Endometrium (tissue), 2 donors: ENCODE measurements around the gene PRKD2.
"Not testable (repeated sequence)": the region's sequence is repeated elsewhere in the genome, so short reads cannot be mapped to it uniquely, and the experiment has no call there.

Experiments
- FAIRE-seq: peaks from 2 replicates; lab custom pipeline; 2012; peaks lifted over from hg19 to GRCh38; lab: Jason Lieb, UNC
- donor health status: control.
- donor health status: control.

Gene PRKD2

GRCh38 chr19:46631481-46631880 is 85.4 kb downstream of the PRKD2 start:
- FAIRE-seq: no peak

- FAIRE-seq: no peak
Measured at GRCh38 chr19:46630586-46631205, 86.2 kb downstream of the PRKD2 start.

DNA sequence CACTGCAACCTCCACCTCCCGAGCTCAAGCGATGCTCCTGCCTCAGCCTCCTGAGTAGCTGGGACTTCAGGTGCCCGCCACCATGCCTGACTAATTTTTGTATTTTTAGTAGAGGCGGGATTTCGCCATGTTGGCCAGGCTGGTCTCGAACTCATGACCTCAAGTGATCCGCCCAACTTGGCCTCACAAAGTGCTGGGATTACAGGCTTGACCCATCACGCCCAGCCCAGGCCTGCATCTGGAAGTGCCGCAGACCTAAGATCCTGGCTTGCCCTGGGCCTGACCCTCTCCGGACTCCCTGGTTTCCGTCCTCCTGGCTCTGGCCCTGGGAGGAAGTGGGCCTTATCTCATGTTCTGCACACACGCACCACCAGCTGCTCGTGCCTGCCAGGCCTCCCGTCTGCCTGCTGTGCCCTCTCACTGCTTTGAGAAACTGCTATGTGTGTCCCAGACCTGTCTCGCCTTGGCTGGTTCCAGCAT is 87.3 kb downstream of the PRKD2 start:
- no peak for FAIRE-seq

DNA sequence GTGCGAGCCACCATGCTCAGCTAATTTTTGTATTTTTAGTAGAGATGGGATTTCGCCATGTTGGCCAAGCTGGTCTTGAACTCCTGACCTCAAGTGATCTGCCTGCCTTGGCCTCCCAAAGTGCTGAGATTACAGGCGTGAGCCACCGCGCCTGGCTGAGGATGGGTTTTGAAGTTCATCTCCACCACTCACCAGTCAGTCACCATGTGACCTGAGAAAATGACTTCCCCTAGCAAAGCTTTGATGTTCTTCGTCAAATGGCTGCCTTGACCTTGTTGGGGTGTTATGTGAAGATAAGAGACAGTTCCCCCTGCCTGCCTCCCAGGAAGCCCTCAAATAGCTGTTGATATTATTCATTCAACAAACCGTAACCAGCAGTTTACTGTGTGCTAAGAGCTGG is 87.9 kb downstream of the PRKD2 start:
- FAIRE-seq: not testable (repeated sequence)

GRCh38 chr19:46626446-46626845 is 90.5 kb downstream of the PRKD2 start:
- no peak for FAIRE-seq

DNA sequence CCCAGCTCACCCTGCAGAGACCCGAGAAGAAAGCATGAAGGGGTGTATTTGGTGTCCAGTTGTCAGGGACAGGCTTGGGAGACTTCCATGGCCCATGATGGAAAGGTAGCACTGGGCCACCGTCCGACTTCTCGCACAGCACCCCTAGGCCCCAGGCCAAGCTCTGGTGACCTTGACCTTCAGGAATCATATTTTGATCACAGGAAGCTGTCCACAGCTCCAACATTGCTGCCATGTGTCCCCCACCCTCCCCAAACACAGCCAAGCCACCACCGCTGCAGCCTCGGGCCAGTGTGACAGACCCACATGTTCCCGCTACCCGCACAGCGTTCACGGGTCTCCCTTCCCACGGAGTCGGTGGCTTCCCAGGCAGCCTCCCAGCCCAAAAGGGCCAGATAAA is 91.2 kb downstream of the PRKD2 start:
- FAIRE-seq: no peak

GRCh38 chr19:46624958-46625661 is 91.8 kb downstream of the PRKD2 start, which contains the start of gene PTGIR:
TSS of gene PTGIR (minus strand) at chr19:46625089. CDS start at chr19:46624225, 864 bp downstream.
- FAIRE-seq: no peak
